Hepatocyte (in vitro differentiated cells): ENCODE results near the gene ARHGAP15. TPM values are rescaled to one million over a fixed set of nuclear protein-coding genes. Genes with fewer than 3 reads are reported as not detected.
A peak's percentile ranks its signal among the peaks of the same experiment; 100 is the strongest.

Source experiments
- DNase-seq: peaks from one replicate; pipeline ENCODE4 v3.0.0-alpha.2; 2016; ENCODE audit warnings: low spot score
- H2AFZ ChIP-seq: fragments of 200-600 bp; sonication (generic); 2 replicates; pipeline ENCODE4 v1.6.0; 2016; ENCODE audit warnings: antibody characterized with exemption, mild to moderate bottlenecking
- H3K27ac ChIP-seq: fragments of 200-600 bp; sonication (generic); 2 replicates; pipeline ENCODE4 v1.5.1; 2016; ENCODE audit warnings: mild to moderate bottlenecking
- H3K27me3 ChIP-seq: fragments of 200-600 bp; sonication (generic); 2 replicates; pipeline ENCODE4 v1.6.1; 2016
- H3K36me3 ChIP-seq: fragments of 200-600 bp; sonication (generic); replicated peaks from 2 replicates; pipeline ENCODE4 v1.5.1; 2016; ENCODE audit warnings: low read depth; ENCODE audit not compliant: insufficient read depth
- H3K4me1 ChIP-seq: fragments of 200-600 bp; sonication (generic); 2 replicates; pipeline ENCODE4 v1.5.1; 2016; ENCODE audit warnings: mild to moderate bottlenecking, moderate library complexity; ENCODE audit not compliant: insufficient read depth
- H3K4me2 ChIP-seq: fragments of 200-600 bp; sonication (generic); 2 replicates; pipeline ENCODE4 v1.6.0; 2016
- H3K4me3 ChIP-seq: fragments of 200-600 bp; sonication (generic); 2 replicates; pipeline ENCODE4 v1.5.1; 2016; ENCODE audit warnings: mild to moderate bottlenecking
- H3K79me2 ChIP-seq: fragments of 200-600 bp; sonication (generic); 2 replicates; pipeline ENCODE4 v1.6.0; 2017; ENCODE audit warnings: mild to moderate bottlenecking
- H3K9me2 ChIP-seq: fragments of 200-600 bp; sonication (generic); replicated peaks from 2 replicates; pipeline ENCODE4 v1.6.0; 2017; ENCODE audit warnings: mild to moderate bottlenecking; ENCODE audit not compliant: insufficient read depth
- H3K9me3 ChIP-seq: fragments of 200-600 bp; sonication (generic); 2 replicates; pipeline ENCODE4 v1.5.1; 2016; ENCODE audit warnings: low read depth, mild to moderate bottlenecking
- H4K20me1 ChIP-seq: fragments of 200-600 bp; sonication (generic); 2 replicates; pipeline ENCODE4 v1.6.0; 2016; ENCODE audit warnings: mild to moderate bottlenecking; ENCODE audit not compliant: insufficient read depth, poor library complexity, severe bottlenecking
- EZH2 ChIP-seq: fragments of 200-600 bp; sonication (generic); IDR thresholded peaks from 2 replicates; pipeline ENCODE4 v1.6.1; 2016; ENCODE audit warnings: antibody characterized with exemption, mild to moderate bottlenecking, borderline replicate concordance
- EZH2phosphoT487 ChIP-seq: fragments of 200-600 bp; sonication (generic); IDR thresholded peaks from one replicate; pipeline ENCODE4 v1.6.1; 2018; ENCODE audit warnings: antibody characterized with exemption, mild to moderate bottlenecking, low read depth, moderate library complexity; ENCODE audit not compliant: unreplicated experiment, severe bottlenecking
- WGBS: methylation state at CpG from one replicate; pipeline ENCODE4 v1.1.6; 2016; ENCODE audit warnings: low lambda C conversion rate; ENCODE audit errors: missing lambda C conversion rate; 5-methylcytosine and 5-hydroxymethylcytosine counted together
- polyA plus RNA-seq: library from polyadenylated mRNA; unstranded; fragments of >200 nt; fragmentation: Nextera tagmentation; extraction: Ambion mirVana; gene quantifications from 2 replicates; pipeline ENCODE4 v1.2.1, GENCODE V29; 2016
- total RNA-seq: library from RNA; depleted of rRNA; stranded (reverse); fragments of >200 nt; gene quantifications from 2 replicates; pipeline ENCODE4 v1.2.3, GENCODE V29; 2014
- TF ChIP-seq, protein P1 (sequence below): fragments of 200-600 bp; sonication (generic); IDR thresholded peaks from 2 replicates; pipeline ENCODE4 v1.5.1; 2016; ENCODE audit warnings: antibody characterized with exemption, mild to moderate bottlenecking; ENCODE audit not compliant: poor library complexity

The ARHGAP15 gene
- total and polyA plus RNA-seq, 2 experiments from 2014 or later: 0.17 TPM; not detected in 1

- Histone ChIP-seq H4K20me1 (no peaks in the 10 kb centered on the region), H2AFZ (no peak overlapping the region), H3K4me2 (no peak overlapping the region), H3K79me2 (no peaks in the 10 kb centered on the region), H3K27me3 (no peaks in the 10 kb centered on the region), H3K4me1 (no peaks in the 10 kb centered on the region), H3K27ac (no peak overlapping the region), H3K36me3 (no peaks in the 10 kb centered on the region), H3K9me3 (no peaks in the 10 kb centered on the region), H3K9me2 (no peaks in the 10 kb centered on the region), H3K4me3 (no peak overlapping the region)
- peak; percentile 19 for DNase-seq
- TF ChIP-seq EZH2: no peak
- TF ChIP-seq, protein P1, sequence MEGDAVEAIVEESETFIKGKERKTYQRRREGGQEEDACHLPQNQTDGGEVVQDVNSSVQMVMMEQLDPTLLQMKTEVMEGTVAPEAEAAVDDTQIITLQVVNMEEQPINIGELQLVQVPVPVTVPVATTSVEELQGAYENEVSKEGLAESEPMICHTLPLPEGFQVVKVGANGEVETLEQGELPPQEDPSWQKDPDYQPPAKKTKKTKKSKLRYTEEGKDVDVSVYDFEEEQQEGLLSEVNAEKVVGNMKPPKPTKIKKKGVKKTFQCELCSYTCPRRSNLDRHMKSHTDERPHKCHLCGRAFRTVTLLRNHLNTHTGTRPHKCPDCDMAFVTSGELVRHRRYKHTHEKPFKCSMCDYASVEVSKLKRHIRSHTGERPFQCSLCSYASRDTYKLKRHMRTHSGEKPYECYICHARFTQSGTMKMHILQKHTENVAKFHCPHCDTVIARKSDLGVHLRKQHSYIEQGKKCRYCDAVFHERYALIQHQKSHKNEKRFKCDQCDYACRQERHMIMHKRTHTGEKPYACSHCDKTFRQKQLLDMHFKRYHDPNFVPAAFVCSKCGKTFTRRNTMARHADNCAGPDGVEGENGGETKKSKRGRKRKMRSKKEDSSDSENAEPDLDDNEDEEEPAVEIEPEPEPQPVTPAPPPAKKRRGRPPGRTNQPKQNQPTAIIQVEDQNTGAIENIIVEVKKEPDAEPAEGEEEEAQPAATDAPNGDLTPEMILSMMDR: peak; percentile 57
- 51% methylated on average over 2 of the region's 2 CpGs for WGBS
Measured at GRCh38 chr2:143171817-143172216, 42.6 kb downstream of the ARHGAP15 start.

- H3K9me3 ChIP-seq: no peaks in the 10 kb centered on the region
- 100% methylated on average over 2 of the region's 2 CpGs for WGBS
- no peak overlapping the region for H2AFZ ChIP-seq
- no peaks in the 10 kb centered on the region for H3K4me1 ChIP-seq
- no peaks in the 10 kb centered on the region for H3K79me2 ChIP-seq
- TF ChIP-seq EZH2 (no peak), EZH2phosphoT487 (no peak)
- TF ChIP-seq, protein P1: no peak
- H3K4me3 ChIP-seq: no peak overlapping the region
- no peaks in the 10 kb centered on the region for H4K20me1 ChIP-seq
- no peak for DNase-seq
- no peaks in the 10 kb centered on the region for H3K27me3 ChIP-seq
- H3K4me2 ChIP-seq: no peak overlapping the region
- no peaks in the 10 kb centered on the region for H3K9me2 ChIP-seq
- H3K36me3 ChIP-seq: no peaks in the 10 kb centered on the region
- H3K27ac ChIP-seq: no peak overlapping the region
Measured at GRCh38 chr2:143175438-143175837, 46.2 kb downstream of the ARHGAP15 start.

- Histone ChIP-seq H3K4me1 (no peaks in the 10 kb centered on the region), H4K20me1 (no peaks in the 10 kb centered on the region), H3K9me3 (no peaks in the 10 kb centered on the region), H3K4me2 (no peak overlapping the region), H2AFZ (no peak overlapping the region), H3K4me3 (no peak overlapping the region), H3K27ac (no peak overlapping the region), H3K36me3 (no peaks in the 10 kb centered on the region), H3K27me3 (no peaks in the 10 kb centered on the region), H3K79me2 (no peaks in the 10 kb centered on the region), H3K9me2 (no peaks in the 10 kb centered on the region)
- TF ChIP-seq EZH2 (no peak), EZH2phosphoT487 (no peak)
- TF ChIP-seq, protein P1: no peak
- DNase-seq: no peak
- 79% methylated on average over 3 of the region's 3 CpGs for WGBS
Measured at GRCh38 chr2:143176606-143177005, 47.4 kb downstream of the ARHGAP15 start.
